BJ (cell line): ENCODE data around the gene HOXD8. TPM values are rescaled to one million over a fixed set of nuclear protein-coding genes. Genes with fewer than 3 reads are reported as not detected.

ENCODE experiments used
- CTCF ChIA-PET: fragments of 350-600 bp; formaldehyde crosslinking; extraction: SDS; loops from one replicate; lab custom pipeline; 2021; ENCODE audit warnings: antibody characterized with exemption, inconsistent platforms; lab: Yijun Ruan, JAX
- POLR2A ChIA-PET: fragments of 300-600 bp; sonication (Branson Sonifier 250); formaldehyde crosslinking; extraction: SDS; loops from one replicate; lab custom pipeline; 2021; ENCODE audit warnings: antibody characterized with exemption; lab: Charles Lee
- DNase-seq: peaks from one replicate; pipeline ENCODE4 v3.0.0-alpha.2; 2011; ENCODE audit warnings: low read depth
- H3K27me3 ChIP-seq: 2 replicates; pipeline ENCODE4 v1.6.0; 2011; ENCODE audit warnings: low read length; ENCODE audit not compliant: control insufficient read depth, insufficient read depth
- H3K36me3 ChIP-seq: 2 replicates; pipeline ENCODE4 v1.5.1; 2011; ENCODE audit warnings: low read length; ENCODE audit not compliant: control insufficient read depth, insufficient read depth
- H3K4me3 ChIP-seq: 2 replicates; pipeline ENCODE4 v1.5.1; 2011; ENCODE audit warnings: low read depth, mild to moderate bottlenecking, control low read depth, low read length
- polyA minus RNA-seq: library from RNA; depleted of rRNA, polyadenylated mRNA; stranded (reverse); fragments of >200 nt; gene quantifications from 2 replicates; pipeline ENCODE4 v1.2.3, GENCODE V29; 2011; rRNA and poly(A)+ RNA removed
- polyA plus RNA-seq: library from polyadenylated mRNA; depleted of rRNA; stranded (reverse); fragments of >200 nt; gene quantifications from 2 replicates; pipeline ENCODE4 v1.2.3, GENCODE V29; 2011; rRNA removed
- TF ChIP-seq, protein P1 (sequence below): IDR thresholded peaks from 2 replicates; pipeline ENCODE4 v1.5.1; 2011; ENCODE audit warnings: low read depth, mild to moderate bottlenecking, control low read depth, inconsistent platforms, low read length, moderate library complexity; ENCODE audit not compliant: insufficient read depth

Gene HOXD8
- polyA plus RNA-seq (0.86 and 1.7 TPM in 2 replicates), polyA minus RNA-seq (0.15 and 0.71 TPM in 2 replicates)

DNA sequence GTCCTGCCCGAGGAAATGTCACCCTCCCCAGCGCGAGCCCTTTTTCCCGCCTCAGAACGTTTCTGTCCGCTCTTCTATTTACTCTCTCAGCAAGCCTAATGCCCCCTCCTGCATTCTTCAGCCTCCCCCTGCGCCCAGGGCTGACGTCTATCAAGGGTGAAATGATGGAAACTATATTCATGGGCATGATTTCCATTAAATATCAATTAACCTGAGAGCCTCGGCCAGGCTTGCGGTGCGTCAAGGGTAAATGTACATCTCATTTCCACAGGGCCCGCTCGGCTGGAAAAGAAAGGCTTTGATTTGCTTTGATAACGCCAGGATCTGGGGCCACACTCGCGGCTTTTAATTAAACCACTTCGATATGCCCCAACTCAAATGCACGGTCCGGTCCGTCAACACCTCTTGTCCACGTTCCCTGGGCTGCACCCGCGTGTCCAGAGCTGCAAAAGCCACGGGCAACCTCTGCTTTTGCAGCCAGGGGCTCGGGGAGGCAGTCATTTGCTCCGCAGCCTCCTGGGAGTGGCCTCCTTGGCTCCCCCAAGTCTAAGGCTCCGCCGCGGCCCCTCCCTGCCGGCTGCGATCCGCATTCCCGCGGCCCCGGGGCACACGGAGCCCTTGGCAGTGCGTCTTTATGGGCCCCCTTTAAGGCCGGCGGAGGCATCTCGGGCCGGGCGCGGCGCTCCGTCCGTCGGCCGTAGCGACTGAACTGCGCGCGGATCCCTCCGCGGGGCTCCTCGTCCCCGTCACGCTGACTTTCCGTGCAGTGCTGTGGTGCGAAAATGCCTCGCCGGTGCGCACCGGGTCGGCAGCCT is at the start of gene HOXD8:
Gene HOXD8 (plus strand): TSS at position 724 of the 815 bp plus-strand sequence. CDS start 662 bp downstream, outside the sequence.
- Histone ChIP-seq H3K4me3 (peak within 1 kb of the TSS; percentile 42), H3K36me3 (no peaks in the 10 kb centered on the region; the same call in 1 of the 2 replicates), H3K27me3 (peaks cover 33% of the 10 kb centered on the region)
- no peak for DNase-seq
- TF ChIP-seq, protein P1, sequence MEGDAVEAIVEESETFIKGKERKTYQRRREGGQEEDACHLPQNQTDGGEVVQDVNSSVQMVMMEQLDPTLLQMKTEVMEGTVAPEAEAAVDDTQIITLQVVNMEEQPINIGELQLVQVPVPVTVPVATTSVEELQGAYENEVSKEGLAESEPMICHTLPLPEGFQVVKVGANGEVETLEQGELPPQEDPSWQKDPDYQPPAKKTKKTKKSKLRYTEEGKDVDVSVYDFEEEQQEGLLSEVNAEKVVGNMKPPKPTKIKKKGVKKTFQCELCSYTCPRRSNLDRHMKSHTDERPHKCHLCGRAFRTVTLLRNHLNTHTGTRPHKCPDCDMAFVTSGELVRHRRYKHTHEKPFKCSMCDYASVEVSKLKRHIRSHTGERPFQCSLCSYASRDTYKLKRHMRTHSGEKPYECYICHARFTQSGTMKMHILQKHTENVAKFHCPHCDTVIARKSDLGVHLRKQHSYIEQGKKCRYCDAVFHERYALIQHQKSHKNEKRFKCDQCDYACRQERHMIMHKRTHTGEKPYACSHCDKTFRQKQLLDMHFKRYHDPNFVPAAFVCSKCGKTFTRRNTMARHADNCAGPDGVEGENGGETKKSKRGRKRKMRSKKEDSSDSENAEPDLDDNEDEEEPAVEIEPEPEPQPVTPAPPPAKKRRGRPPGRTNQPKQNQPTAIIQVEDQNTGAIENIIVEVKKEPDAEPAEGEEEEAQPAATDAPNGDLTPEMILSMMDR: no peak
- ChIA-PET POLR2A (no interaction called here), CTCF (interaction anchor here (1.3 to 9.3 kb wide), 6 partner anchors 11 to 524 kb away, joined by 3 to 149 read pairs (median 14); no protein-coding TSS in a partner anchor)

DNA sequence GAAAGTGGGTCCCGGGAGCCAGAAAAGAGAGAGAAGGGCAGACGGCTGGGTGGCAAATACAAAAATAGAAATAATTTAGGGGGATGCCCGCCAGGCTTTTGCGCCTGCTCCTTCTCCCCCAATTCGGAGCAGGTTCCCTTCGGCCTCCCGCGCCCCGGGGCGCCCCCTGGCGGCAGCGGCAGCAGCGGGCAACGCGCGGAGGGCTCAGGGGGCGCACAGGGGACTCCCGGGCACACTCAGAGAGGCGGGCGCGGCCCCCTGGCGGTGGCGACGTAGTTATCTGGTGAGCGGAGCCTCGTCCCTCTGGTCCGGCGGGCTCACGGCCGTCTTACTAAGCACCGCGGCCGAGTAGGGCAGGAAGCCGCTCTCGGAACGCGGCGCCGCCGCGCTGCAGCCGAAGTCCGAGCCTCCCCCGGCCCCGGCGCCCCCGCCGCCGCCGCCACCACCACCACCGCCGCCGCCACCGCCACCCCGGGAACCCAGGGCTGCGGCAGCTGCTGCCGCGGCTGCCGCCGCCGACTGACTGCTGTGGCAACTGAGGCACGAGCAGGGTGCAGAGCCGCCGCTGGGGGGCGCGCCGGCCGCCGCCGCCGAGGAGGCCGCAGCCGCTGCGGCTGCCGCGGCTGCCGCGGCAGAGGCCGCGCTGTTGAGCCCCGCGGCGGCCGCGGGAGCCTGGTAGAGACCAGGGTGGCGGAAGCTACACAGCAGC is 49.5 kb upstream of the HOXD8 start:
- ChIA-PET CTCF (interaction anchor here (0.6 to 4.9 kb wide), 22 partner anchors 9 to 721 kb away, joined by 3 to 75 read pairs (median 4); partner anchors contain the start of gene LNPK), POLR2A (no interaction called here)
- H3K4me3 ChIP-seq: peak overlapping the region; percentile 23

DNA sequence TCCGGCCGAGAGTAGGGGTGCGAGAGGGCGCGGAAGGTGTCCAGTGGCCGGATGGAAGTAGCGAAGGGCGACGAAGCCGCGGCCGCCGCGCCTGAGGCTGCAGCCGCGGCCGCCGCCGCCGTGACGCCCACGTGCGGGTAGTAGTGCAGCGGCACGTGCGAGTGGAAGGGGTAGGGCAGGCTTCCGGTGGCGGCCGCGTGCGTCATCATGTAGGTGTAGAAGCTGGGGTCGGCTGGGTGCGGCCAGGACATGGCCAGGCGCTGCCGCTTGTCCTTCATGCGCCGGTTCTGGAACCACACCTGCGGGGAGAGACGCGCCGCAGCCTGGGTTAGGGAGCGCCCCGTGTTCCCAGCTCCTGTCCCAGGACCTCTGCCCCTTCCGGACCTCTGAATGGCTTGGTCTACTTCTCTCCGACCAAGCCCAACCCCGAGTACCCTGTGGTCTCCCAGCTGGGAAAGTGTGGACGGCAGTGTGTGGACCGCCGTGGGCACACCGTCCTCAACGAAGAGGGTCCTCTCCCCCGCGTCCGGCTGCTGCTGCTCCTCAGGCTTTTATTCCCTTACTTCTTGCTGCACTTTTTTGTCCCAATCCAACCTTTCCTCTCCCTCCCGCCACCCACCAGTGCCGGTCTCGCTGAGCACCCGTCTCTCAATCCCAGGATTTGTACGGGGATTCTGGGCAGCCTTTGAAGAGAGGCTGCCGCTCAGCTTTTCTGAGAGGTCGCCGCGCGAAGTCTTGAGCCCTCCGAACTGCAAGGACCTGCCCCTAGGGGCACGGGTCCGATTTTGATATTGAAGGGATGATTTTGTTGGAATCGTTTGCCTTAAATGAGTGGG is 48.7 kb upstream of the HOXD8 start:
- POLR2A ChIA-PET: no interaction called here
- Histone ChIP-seq H3K27me3 (peaks cover 52% of the 10 kb centered on the region), H3K36me3 (no peaks in the 10 kb centered on the region), H3K4me3 (peak overlapping the region; percentile 12; the same call in 1 of the 2 replicates)
- DNase-seq: no peak
- TF ChIP-seq, protein P1: no peak
- CTCF ChIA-PET: interaction anchor here (0.8 to 4.9 kb wide), 14 partner anchors 8 to 711 kb away, joined by 3 to 75 read pairs (median 4); partner anchors contain the start of gene LNPK

More for the DNA sequence above, 49.5 kb upstream of the HOXD8 start:
- no peak for DNase-seq
- Histone ChIP-seq H3K27me3 (peaks cover 49% of the 10 kb centered on the region), H3K36me3 (no peaks in the 10 kb centered on the region)
- TF ChIP-seq, protein P1: peak; percentile 63

DNA sequence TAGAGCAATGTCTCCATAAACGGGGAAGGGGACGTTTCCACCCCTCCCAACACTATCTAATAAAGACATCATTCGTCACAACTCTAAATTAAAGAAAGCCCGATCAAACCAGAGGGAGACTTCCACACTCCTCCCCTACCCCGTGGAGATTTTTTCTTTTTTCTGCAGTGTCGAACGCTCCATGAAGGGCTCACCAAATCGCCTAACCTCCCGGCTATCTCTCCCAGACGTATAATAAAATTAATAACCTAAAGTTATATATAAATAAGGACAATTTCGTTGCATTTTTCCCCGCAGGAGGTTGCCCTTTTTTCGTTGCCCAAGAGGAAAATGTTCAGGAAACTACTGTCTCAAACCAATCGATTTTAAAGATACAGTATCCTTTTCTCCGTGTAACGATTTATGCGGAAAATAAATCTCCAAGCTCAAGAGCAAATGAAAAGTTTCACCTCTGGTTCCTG is 48.1 kb upstream of the HOXD8 start:
- no peak overlapping the region for H3K4me3 ChIP-seq
- H3K27me3 ChIP-seq: peaks cover 59% of the 10 kb centered on the region
- POLR2A ChIA-PET: no interaction called here
- TF ChIP-seq, protein P1: no peak
- no peaks in the 10 kb centered on the region for H3K36me3 ChIP-seq
- no peak for DNase-seq
- CTCF ChIA-PET: interaction anchor here (0.6 to 4.9 kb wide), 11 partner anchors 15 to 712 kb away, joined by 3 to 75 read pairs (median 4); partner anchors contain the start of gene LNPK
